SW480 (cell line): Measurements from ENCODE around the gene DMRTA1.
"Not testable (repeated sequence)": the region's sequence is repeated elsewhere in the genome, so short reads cannot be mapped to it uniquely, and the experiment has no call there.

ENCODE experiments used
- DNase-seq: peaks from one replicate; pipeline ENCODE4 v3.0.0-alpha.2; 2016; ENCODE audit warnings: low spot score

Gene DMRTA1

DNA sequence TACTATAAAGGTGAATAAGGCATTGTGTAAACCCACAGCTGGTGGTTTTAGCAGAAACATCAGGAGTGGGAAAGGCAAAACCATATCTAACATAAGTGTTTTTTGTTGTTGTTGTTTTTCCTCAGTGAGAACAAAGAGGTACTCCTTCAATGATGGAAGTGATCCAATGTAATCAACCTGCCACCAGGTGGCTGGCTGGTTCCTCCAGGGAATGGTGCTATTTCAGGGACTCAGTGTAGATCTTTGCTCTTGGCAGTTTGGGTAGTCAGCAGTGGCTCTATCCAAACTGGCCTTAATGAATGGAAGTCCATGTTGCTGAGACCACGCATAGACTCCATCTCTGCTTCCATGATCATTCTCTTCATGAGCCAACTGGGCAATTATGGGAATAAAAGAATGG lies 10.8 kb downstream of the DMRTA1 start:
- DNase-seq: no peak

DNA sequence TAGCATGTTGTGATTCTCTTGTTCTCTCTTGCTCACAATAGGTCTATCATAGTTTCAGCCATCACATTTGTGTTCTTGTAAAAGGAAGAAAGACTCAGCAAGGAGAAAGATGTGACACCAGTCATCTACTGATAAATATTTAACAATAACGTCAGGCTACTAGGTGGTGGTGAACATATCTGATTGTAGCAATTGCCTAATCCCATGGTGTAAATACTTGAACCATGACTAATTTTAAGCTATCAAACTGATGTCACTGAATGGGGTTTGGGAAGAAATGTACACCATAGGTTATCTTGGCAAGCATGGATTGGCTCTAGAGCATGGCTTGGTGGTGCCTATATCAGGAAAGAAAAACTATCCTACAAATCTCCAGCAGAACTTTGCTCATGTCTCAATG lies 16.6 kb downstream of the DMRTA1 start:
- no peak for DNase-seq

DNA sequence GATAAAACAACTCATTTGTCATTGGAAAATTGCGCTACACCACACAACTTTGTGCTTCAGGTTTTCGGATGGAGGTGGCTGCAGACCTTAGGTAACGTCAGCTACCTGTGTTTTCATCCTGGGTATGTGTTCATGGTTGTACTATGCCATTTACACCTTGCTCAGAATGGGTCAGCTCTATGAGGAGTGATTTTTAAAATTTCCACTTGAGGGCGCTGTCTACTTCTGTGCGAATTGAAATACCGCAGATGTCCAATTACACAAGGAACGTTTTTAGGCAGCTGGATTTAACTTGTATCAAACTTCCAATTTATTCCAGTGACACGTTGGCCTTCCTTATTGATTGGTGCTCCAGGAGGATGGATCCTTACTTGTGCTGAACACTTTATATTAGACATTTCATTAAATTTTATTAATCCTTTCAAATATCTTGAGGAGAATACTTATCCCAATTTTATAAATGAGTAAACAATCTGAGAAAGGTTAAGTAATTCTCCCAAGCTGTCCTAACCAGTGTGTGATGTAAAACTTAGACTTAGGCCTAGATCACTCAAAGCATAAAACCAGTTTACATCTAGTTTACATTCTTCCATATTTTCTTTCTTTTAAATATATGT lies 23.4 kb downstream of the DMRTA1 start:
- DNase-seq: peak; percentile 49

DNA sequence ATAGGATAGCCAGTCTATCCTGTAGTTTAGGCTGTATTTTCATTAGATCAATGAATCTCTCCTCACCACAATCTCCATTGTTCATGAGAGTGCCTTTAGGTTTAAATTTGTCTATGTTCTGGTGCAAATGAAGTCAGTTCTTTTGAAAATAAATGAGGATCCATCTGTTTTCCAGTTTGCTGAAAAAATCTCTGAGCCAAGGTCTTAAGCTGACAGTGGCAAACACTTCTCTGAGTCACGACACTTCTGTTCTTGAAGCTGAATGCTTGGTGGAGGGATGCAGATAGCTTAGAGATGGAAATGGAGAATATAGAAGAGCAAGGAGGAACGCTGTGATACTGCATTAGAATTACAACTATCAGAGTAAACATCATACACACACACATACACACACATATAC lies 34.9 kb downstream of the DMRTA1 start:
- no peak for DNase-seq

DNA sequence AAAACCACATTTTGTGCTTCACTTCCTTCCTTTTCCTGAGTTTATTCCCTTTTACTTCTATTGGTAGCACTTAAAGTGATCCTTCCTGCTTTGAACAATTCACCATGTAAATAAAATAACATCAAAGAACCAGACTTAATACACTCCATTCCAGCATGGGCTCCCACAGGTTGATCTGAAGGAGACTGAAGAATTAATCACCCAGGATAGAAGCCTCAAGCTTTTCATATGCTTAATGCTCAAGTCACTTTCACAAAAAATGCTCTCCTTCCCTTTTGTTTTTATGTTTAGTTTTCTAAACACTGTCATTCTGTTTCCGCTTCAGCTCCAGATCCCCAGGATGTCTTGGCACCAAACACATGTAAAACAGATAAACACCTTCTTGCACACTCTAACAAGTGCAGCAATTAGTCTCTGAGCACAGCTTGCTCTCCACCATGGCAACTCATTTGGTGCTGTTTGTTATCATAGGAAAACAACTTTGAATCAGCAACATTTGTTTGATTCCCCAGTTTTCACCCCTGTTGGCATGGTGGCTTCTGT lies 37.0 kb downstream of the DMRTA1 start:
- DNase-seq: no peak

DNA sequence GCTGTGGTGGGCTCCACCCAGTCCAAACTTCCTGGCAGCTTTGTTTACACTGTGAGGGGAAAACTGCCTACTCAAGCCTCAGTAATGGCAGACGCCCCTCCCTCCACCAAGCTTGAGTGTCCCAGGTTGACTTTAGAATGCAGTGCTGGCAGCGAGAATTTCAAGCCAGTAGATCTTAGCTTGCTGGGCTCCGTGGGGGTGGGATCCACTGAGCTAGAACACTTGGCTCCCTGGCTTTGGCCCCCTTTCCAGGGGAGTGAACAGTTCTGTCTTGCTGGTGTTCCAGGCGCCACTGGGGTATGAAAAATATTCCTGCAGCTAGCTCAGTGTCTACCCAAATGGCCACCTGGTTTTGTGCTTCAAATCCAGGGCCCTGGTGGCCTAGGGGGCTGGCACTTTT lies 49.6 kb downstream of the DMRTA1 start:
- DNase-seq: not testable (repeated sequence)
